A673 (cell line): ENCODE data around the gene C2orf72. TPM values are rescaled to one million over a fixed set of nuclear protein-coding genes. Genes with fewer than 3 reads are reported as not detected.

Experiments used
- BruUV-seq: library from RNA; stranded (reverse); fragments of 400-500 nt; replicated peaks from 2 replicates; lab custom pipeline; 2021; lab: Mats Ljungman, UMichigan
- CTCF ChIA-PET: fragments of 300-600 bp; sonication (Branson Sonifier 250); formaldehyde crosslinking; loops from one replicate; lab custom pipeline; 2022; ENCODE audit warnings: antibody characterized with exemption; lab: Charles Lee
- POLR2A ChIA-PET: fragments of 300-600 bp; sonication (Branson Sonifier 250); formaldehyde crosslinking; loops from one replicate; lab custom pipeline; 2022; ENCODE audit warnings: antibody characterized with exemption; ENCODE audit not compliant: low non-redundant PET; lab: Charles Lee
- DNase-seq: peaks from one replicate; pipeline ENCODE4 v3.0.0-alpha.2; 2015; ENCODE audit warnings: low spot score
- H3K27ac ChIP-seq: fragments of 200-600 bp; sonication (generic); 2 replicates; pipeline ENCODE4 v1.5.1; 2016; ENCODE audit warnings: mixed run types, low read depth, mild to moderate bottlenecking, mixed read lengths, antibody characterized with exemption, low read length; ENCODE audit not compliant: poor library complexity, severe bottlenecking
- H3K27me3 ChIP-seq: fragments of 200-600 bp; sonication (generic); replicated peaks from 2 replicates; pipeline ENCODE4 v1.6.1; 2017; ENCODE audit warnings: mixed run types, low read depth, mild to moderate bottlenecking, mixed read lengths, antibody characterized with exemption, low read length; ENCODE audit not compliant: insufficient read depth, poor library complexity
- H3K36me3 ChIP-seq: fragments of 200-600 bp; sonication (generic); 2 replicates; pipeline ENCODE4 v1.6.1; 2016; ENCODE audit warnings: mixed run types, mild to moderate bottlenecking, mixed read lengths, antibody characterized with exemption, low read length; ENCODE audit not compliant: insufficient read depth, poor library complexity, severe bottlenecking
- H3K4me1 ChIP-seq: fragments of 200-600 bp; sonication (generic); 2 replicates; pipeline ENCODE4 v1.6.1; 2017; ENCODE audit warnings: mixed run types, mild to moderate bottlenecking, mixed read lengths, antibody characterized with exemption, low read length; ENCODE audit not compliant: insufficient read depth, poor library complexity, severe bottlenecking
- H3K4me3 ChIP-seq: fragments of 200-600 bp; sonication (generic); 2 replicates; pipeline ENCODE4 v1.5.1; 2016; ENCODE audit warnings: low read depth, mixed run types, mild to moderate bottlenecking, mixed read lengths, low read length; ENCODE audit not compliant: poor library complexity, severe bottlenecking
- H3K9me3 ChIP-seq: fragments of 200-600 bp; sonication (generic); 2 replicates; pipeline ENCODE4 v1.6.1; 2016; ENCODE audit warnings: mixed run types, low read depth, mild to moderate bottlenecking, mixed read lengths, antibody characterized with exemption, low read length; ENCODE audit not compliant: poor library complexity, severe bottlenecking
- EZH2 ChIP-seq: fragments of 200-600 bp; sonication (generic); IDR thresholded peaks from 2 replicates; pipeline ENCODE4 v1.6.1; 2017; ENCODE audit warnings: borderline replicate concordance, low read depth, mild to moderate bottlenecking, mixed read lengths, antibody characterized with exemption, low read length; ENCODE audit not compliant: poor library complexity, severe bottlenecking
- intact Hi-C: fragments of 100-400 bp; cut with micrococcal nuclease; formaldehyde crosslinking; loops from one replicate; pipeline ENCODE4 v1.10.0; 2022; ENCODE audit not compliant: unreplicated experiment
- total RNA-seq: library from RNA; stranded (reverse); gene quantifications from 2 replicates; pipeline ENCODE4 v1.2.3, GENCODE V29; 2021
- TF ChIP-seq, protein P1 (sequence below): fragments of 300-800, 200-600 bp; sonication (generic); conservative IDR thresholded peaks from 2 replicates; pipeline ENCODE4 v1.5.1; 2017; ENCODE audit warnings: low read depth, mild to moderate bottlenecking, antibody characterized with exemption, low read length, moderate library complexity, mixed read lengths

C2orf72 gene
- total RNA-seq, 1 experiment from 2014 or later = not detected

DNA sequence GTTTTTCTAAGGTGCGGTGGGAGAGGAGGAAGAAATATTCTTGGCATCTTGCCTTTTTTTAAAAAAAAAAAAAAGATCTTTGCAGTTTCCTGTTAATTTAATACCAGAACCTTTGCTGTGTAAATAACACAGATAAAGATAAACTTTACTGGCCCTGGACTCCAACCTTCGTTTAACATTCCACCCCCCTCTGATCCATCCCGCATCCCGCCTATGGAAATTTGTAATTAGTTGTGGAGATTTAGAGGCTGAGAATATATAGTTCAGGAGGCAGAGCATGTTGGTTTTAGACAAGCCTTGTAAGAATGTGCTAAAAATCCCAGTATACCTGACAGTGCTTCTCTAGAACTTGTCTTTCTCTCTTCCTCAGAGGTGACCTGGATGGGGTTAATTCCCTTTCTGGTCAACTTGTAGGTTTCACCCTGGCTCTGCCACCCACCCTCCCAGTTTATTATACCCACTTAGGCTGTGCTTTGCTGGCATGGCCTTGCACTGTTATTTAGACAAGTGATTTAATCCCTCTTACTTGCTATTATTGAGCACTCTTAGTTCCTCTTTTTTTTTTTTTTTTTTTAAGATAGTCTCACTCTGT, 2.9 kb upstream of the C2orf72 start:
- Histone ChIP-seq H3K36me3 (no peaks in the 10 kb centered on the region), H3K27me3 (peaks cover 59% of the 10 kb centered on the region), H3K4me3 (no peak overlapping the region), H3K4me1 (no peaks in the 10 kb centered on the region), H3K27ac (no peak overlapping the region), H3K9me3 (no peaks in the 10 kb centered on the region)
- TF ChIP-seq EZH2 = no peak
- TF ChIP-seq, protein P1, sequence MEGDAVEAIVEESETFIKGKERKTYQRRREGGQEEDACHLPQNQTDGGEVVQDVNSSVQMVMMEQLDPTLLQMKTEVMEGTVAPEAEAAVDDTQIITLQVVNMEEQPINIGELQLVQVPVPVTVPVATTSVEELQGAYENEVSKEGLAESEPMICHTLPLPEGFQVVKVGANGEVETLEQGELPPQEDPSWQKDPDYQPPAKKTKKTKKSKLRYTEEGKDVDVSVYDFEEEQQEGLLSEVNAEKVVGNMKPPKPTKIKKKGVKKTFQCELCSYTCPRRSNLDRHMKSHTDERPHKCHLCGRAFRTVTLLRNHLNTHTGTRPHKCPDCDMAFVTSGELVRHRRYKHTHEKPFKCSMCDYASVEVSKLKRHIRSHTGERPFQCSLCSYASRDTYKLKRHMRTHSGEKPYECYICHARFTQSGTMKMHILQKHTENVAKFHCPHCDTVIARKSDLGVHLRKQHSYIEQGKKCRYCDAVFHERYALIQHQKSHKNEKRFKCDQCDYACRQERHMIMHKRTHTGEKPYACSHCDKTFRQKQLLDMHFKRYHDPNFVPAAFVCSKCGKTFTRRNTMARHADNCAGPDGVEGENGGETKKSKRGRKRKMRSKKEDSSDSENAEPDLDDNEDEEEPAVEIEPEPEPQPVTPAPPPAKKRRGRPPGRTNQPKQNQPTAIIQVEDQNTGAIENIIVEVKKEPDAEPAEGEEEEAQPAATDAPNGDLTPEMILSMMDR = no peak
- intact Hi-C loops = no loop called here
- ChIA-PET POLR2A (no interaction called here), CTCF (no interaction called here)
- no peak for DNase-seq
- BruUV-seq = no TSS peak

DNA sequence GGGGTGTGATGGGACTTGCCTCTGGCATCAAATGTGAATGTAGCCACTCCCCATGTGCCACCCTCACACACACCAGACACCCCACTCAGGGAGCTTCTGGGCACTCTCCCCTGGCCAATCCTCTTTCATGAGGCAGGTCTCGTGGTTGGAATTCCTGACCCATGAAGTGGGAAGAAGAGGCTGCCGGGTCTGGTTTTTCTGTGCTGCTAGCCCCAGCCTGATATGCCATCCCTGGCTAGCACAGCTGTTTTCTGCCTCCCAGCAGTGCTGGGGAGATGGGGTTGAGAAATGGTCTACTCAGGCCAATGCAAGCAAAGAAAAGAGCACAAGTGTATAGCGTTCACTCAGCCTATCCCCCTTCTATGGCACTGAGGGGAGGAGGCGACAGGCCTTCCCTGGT, 1.2 kb upstream of the C2orf72 start:
- intact Hi-C loops = no loop called here
- no peak for DNase-seq
- Histone ChIP-seq H3K36me3 (no peaks in the 10 kb centered on the region), H3K4me3 (no peak overlapping the region), H3K4me1 (no peaks in the 10 kb centered on the region), H3K27me3 (peaks cover 76% of the 10 kb centered on the region), H3K9me3 (no peaks in the 10 kb centered on the region), H3K27ac (no peak overlapping the region)
- TF ChIP-seq EZH2 = no peak
- TF ChIP-seq, protein P1 = no peak
- ChIA-PET CTCF (no interaction called here), POLR2A (no interaction called here)
- no TSS peak for BruUV-seq

GRCh38 chr2:231036578-231037106, 681 bp upstream of the C2orf72 start:
- Histone ChIP-seq H3K4me1 (no peaks in the 10 kb centered on the region), H3K9me3 (no peaks in the 10 kb centered on the region), H3K4me3 (no peak overlapping the region), H3K36me3 (no peaks in the 10 kb centered on the region), H3K27ac (no peak overlapping the region), H3K27me3 (peaks cover 81% of the 10 kb centered on the region)
- no peak for DNase-seq
- CTCF ChIA-PET = no interaction called here
- TF ChIP-seq, protein P1 = no peak
- TF ChIP-seq EZH2 = no peak
- intact Hi-C loops = no loop called here
- no TSS peak for BruUV-seq
- POLR2A ChIA-PET = no interaction called here
